H1 (cell line): Measurements from ENCODE around the gene RASSF5. TPM values are rescaled to one million over a fixed set of nuclear protein-coding genes. Genes with fewer than 3 reads are reported as not detected.

Experiments used
- CTCF ChIA-PET: fragments of 300-600 bp; sonication (Branson Sonifier 250); formaldehyde crosslinking; loops from one replicate; lab custom pipeline; 2021; ENCODE audit not compliant: partially characterized antibody; lab: Charles Lee
- POLR2A ChIA-PET: fragments of 300-600 bp; sonication (Branson Sonifier 250); formaldehyde crosslinking; loops from one replicate; lab custom pipeline; 2021; ENCODE audit warnings: inconsistent platforms; ENCODE audit not compliant: partially characterized antibody; lab: Charles Lee
- DNase-seq, 2 experiments: peaks; one replicate each; pipeline versions ENCODE4 v3.0.0 to v3.0.0-alpha.2; 2010 to 2022; ENCODE audit warnings: low spot score in 2 of 2, low read depth in 1 of 2, mixed read lengths in 1 of 2
- FAIRE-seq: peaks from 2 replicates; lab custom pipeline; 2011; peaks lifted over from hg19 to GRCh38; lab: Jason Lieb, UNC
- H2AFZ ChIP-seq: 2 replicates; pipeline ENCODE4 v1.8.1; 2012; ENCODE audit warnings: low read length, inconsistent platforms
- H2AK5ac ChIP-seq: 2 replicates; pipeline ENCODE4 v1.6.1; 2013; ENCODE audit warnings: low read depth, low read length
- H2BK120ac ChIP-seq: replicated peaks from 2 replicates; pipeline ENCODE3; 2013; ENCODE audit warnings: low read depth, low read length, inconsistent platforms
- H2BK12ac ChIP-seq: 2 replicates; pipeline ENCODE4 v1.6.1; 2013; ENCODE audit warnings: low read depth, low read length
- H2BK15ac ChIP-seq: 2 replicates; pipeline ENCODE4 v1.6.1; 2013; ENCODE audit warnings: low read length
- H2BK20ac ChIP-seq: 2 replicates; pipeline ENCODE4 v1.6.1; 2013; ENCODE audit warnings: low read length
- H2BK5ac ChIP-seq: 2 replicates; pipeline ENCODE4 v1.6.1; 2013; ENCODE audit warnings: low read depth, low read length
- H3K14ac ChIP-seq: 2 replicates; pipeline ENCODE4 v1.6.1; 2013; ENCODE audit warnings: inconsistent platforms; ENCODE audit not compliant: insufficient read length
- H3K18ac ChIP-seq: 2 replicates; pipeline ENCODE4 v1.6.1; 2013; ENCODE audit warnings: low read length; ENCODE audit errors: extremely low read depth
- H3K23ac ChIP-seq: 2 replicates; pipeline ENCODE4 v1.6.1; 2013; ENCODE audit warnings: inconsistent platforms; ENCODE audit not compliant: insufficient read length
- H3K23me2 ChIP-seq: 2 replicates; pipeline ENCODE4 v1.6.1; 2013; ENCODE audit warnings: low read depth, low read length
- H3K27ac ChIP-seq: 2 replicates; pipeline ENCODE4 v1.6.1; 2011; ENCODE audit warnings: low read depth, low read length, inconsistent platforms
- H3K27me3 ChIP-seq, 4 experiments: replicated peaks in 1 of 4; 1 replicate in 1 of 4; 2 replicates in 3 of 4; pipeline versions ENCODE4 v1.6.1 to v1.8.1; 2011 to 2013; ENCODE audit warnings: low read length in 3 of 4, mild to moderate bottlenecking in 3 of 4, inconsistent platforms in 2 of 4, mixed read lengths in 2 of 4, moderate library complexity in 1 of 4; ENCODE audit not compliant: control insufficient read depth in 3 of 4, insufficient read depth in 3 of 4; ENCODE audit errors: extremely low read depth in 1 of 4
- H3K36me3 ChIP-seq, 4 experiments: 2 replicates each; pipeline versions ENCODE4 v1.6.1 to v1.8.1; 2011 to 2013; ENCODE audit warnings: mild to moderate bottlenecking in 4 of 4, low read length in 3 of 4, moderate library complexity in 2 of 4, control low read depth in 1 of 4, inconsistent platforms in 1 of 4; ENCODE audit not compliant: insufficient read depth in 4 of 4, control insufficient read depth in 2 of 4
- H3K4ac ChIP-seq: replicated peaks from 2 replicates; pipeline ENCODE3; 2013; ENCODE audit warnings: low read length, low read depth, mixed read lengths, inconsistent platforms; ENCODE audit not compliant: insufficient read length
- H3K4me1 ChIP-seq, 4 experiments: replicated peaks in 1 of 4; 1 replicate in 1 of 4; 2 replicates in 3 of 4; pipeline versions ENCODE4 v1.6.1 to v1.8.1; 2011 to 2013; ENCODE audit warnings: low read length in 3 of 4, inconsistent platforms in 2 of 4, mixed read lengths in 1 of 4; ENCODE audit not compliant: insufficient read depth in 4 of 4, control insufficient read depth in 3 of 4
- H3K4me2 ChIP-seq, 2 experiments: 2 replicates each; pipeline versions ENCODE4 v1.6.1 to v1.8.1; 2011 to 2013; ENCODE audit warnings: low read depth in 2 of 2, low read length in 2 of 2, control low read depth in 1 of 2, inconsistent platforms in 1 of 2, mild to moderate bottlenecking in 1 of 2; ENCODE audit not compliant: insufficient read depth in 1 of 2
- H3K4me3 ChIP-seq, 4 experiments: fragments of 200-600, 300-600 bp in 1 of 4; sonication (generic), shearing (Covaris generic), sonication (Bioruptor Twin) in 1 of 4; 2 replicates each; pipeline versions ENCODE4 v1.5.1 to v1.8.1; 2011 to 2016; ENCODE audit warnings: low read length in 4 of 4, low read depth in 3 of 4, control low read depth in 2 of 4, inconsistent platforms in 2 of 4, mild to moderate bottlenecking in 2 of 4, mixed read lengths in 1 of 4, moderate library complexity in 1 of 4; ENCODE audit not compliant: insufficient read depth in 2 of 4; ENCODE audit errors: extremely low read depth in 1 of 4
- H3K56ac ChIP-seq: replicated peaks from 2 replicates; pipeline ENCODE3; 2013; ENCODE audit warnings: low read depth, mild to moderate bottlenecking, mixed read lengths, low read length, inconsistent platforms; ENCODE audit not compliant: insufficient read length
- H3K79me1 ChIP-seq: 2 replicates; pipeline ENCODE4 v1.6.1; 2013; ENCODE audit warnings: low read depth, low read length, control low read depth
- H3K79me2 ChIP-seq, 2 experiments: 2 replicates each; pipeline versions ENCODE4 v1.6.1 to v1.8.1; 2012 to 2013; ENCODE audit warnings: low read length in 2 of 2, mild to moderate bottlenecking in 2 of 2, inconsistent platforms in 1 of 2; ENCODE audit not compliant: insufficient read depth in 2 of 2, control insufficient read depth in 1 of 2
- H3K9ac ChIP-seq, 4 experiments: replicated peaks in 1 of 4; 1 replicate in 1 of 4; 2 replicates in 3 of 4; pipeline versions ENCODE4 v1.6.1 to v1.8.1; 2011 to 2013; ENCODE audit warnings: low read depth in 3 of 4, low read length in 3 of 4, control low read depth in 2 of 4, mild to moderate bottlenecking in 2 of 4, moderate library complexity in 2 of 4, inconsistent platforms in 1 of 4; ENCODE audit errors: extremely low read depth in 1 of 4
- H3K9me3 ChIP-seq, 2 experiments: 2 replicates each; pipeline versions ENCODE4 v1.6.1 to v1.8.1; 2012 to 2013; ENCODE audit warnings: mild to moderate bottlenecking in 2 of 2, moderate library complexity in 2 of 2, control low read depth in 1 of 2, inconsistent platforms in 1 of 2, low read depth in 1 of 2, low read length in 1 of 2, mixed read lengths in 1 of 2; ENCODE audit not compliant: insufficient read depth in 2 of 2
- H4K20me1 ChIP-seq, 2 experiments: replicated peaks in 1 of 2; 2 replicates each; pipeline versions ENCODE3 to v1.8.1; 2011 to 2013; ENCODE audit warnings: inconsistent platforms in 2 of 2, low read length in 2 of 2, mild to moderate bottlenecking in 1 of 2; ENCODE audit not compliant: insufficient read depth in 2 of 2, control insufficient read depth in 1 of 2
- H4K5ac ChIP-seq: 2 replicates; pipeline ENCODE4 v1.6.1; 2013; ENCODE audit warnings: low read length, low read depth, mixed read lengths, inconsistent platforms; ENCODE audit not compliant: insufficient read length
- H4K8ac ChIP-seq: 2 replicates; pipeline ENCODE4 v1.8.0; 2013; ENCODE audit warnings: mild to moderate bottlenecking, moderate library complexity, low read length, inconsistent platforms; ENCODE audit not compliant: insufficient read depth; ENCODE audit errors: extremely low read depth
- H4K91ac ChIP-seq: replicated peaks from 2 replicates; pipeline ENCODE3; 2013; ENCODE audit warnings: low read length, mixed read lengths, inconsistent platforms; ENCODE audit not compliant: insufficient read length
- BRCA1 ChIP-seq: IDR thresholded peaks from 2 replicates; pipeline ENCODE4 v1.6.1; 2012; ENCODE audit warnings: low read depth, low read length, improper control_type of control experiment
- CREB1 ChIP-seq: IDR thresholded peaks from 2 replicates; pipeline ENCODE4 v1.6.1; 2012; ENCODE audit warnings: inconsistent platforms
- JUN ChIP-seq: IDR thresholded peaks from 2 replicates; pipeline ENCODE4 v1.6.1; 2011; ENCODE audit warnings: low read depth, mild to moderate bottlenecking, improper control_type of control experiment, low read length
- RBBP5 ChIP-seq: IDR thresholded peaks from 2 replicates; pipeline ENCODE4 v1.7.1; 2012; ENCODE audit warnings: low read depth, mild to moderate bottlenecking, inconsistent platforms, low read length, moderate library complexity, borderline replicate concordance
- WGBS, 2 experiments: shearing (Covaris generic) in 1 of 2; methylation state at CpG; one replicate each; pipeline versions ENCODE4 v1.1.6 to v1.1.7; 2013 to 2015; ENCODE audit warnings: low lambda C conversion rate in 2 of 2, mixed read lengths in 2 of 2, inconsistent platforms in 1 of 2, low coverage in 1 of 2, missing lambda C conversion rate in 1 of 2; ENCODE audit not compliant: insufficient replicate concordance in 2 of 2, insufficient coverage in 1 of 2, insufficient read length in 1 of 2; ENCODE audit errors: extremely low coverage in 1 of 2, missing lambda C conversion rate in 1 of 2; 5-methylcytosine and 5-hydroxymethylcytosine counted together
- polyA plus RNA-seq, 7 experiments: library from polyadenylated mRNA; depleted of rRNA in 3 of 7; stranded (reverse) in 5 of 7; unstranded in 2 of 7; fragments of >200 nt in 5 of 7; fragments of 200-250 nt in 2 of 7; gene quantifications; 1 replicate in 5 of 7; 2 replicates in 1 of 7; 4 replicates in 1 of 7; pipeline versions ENCODE4 v1.2.1 to v1.2.3, GENCODE V29; 2011 to 2013; ENCODE audit warnings: missing spikeins in 2 of 7, mixed read lengths in 2 of 7
- total RNA-seq: library from RNA; stranded (reverse); fragmentation: NEBNext Ultra II Directional; extraction: Animal tissue kit (Norgen Biotek cat#: 25700); gene quantifications from 2 replicates; pipeline ENCODE4 v1.2.1, GENCODE V29; 2021
- TF ChIP-seq, protein P1 (sequence below): IDR thresholded peaks from 2 replicates; pipeline ENCODE4 v1.6.1; 2011; ENCODE audit warnings: low read length, improper control_type of control experiment

Gene RASSF5
- total and polyA plus RNA-seq, 2 of the 8 experiments (the other 6 are each of a cell fraction or from before 2014, with no cell fraction given), result 0.82 to 1.8 TPM

DNA sequence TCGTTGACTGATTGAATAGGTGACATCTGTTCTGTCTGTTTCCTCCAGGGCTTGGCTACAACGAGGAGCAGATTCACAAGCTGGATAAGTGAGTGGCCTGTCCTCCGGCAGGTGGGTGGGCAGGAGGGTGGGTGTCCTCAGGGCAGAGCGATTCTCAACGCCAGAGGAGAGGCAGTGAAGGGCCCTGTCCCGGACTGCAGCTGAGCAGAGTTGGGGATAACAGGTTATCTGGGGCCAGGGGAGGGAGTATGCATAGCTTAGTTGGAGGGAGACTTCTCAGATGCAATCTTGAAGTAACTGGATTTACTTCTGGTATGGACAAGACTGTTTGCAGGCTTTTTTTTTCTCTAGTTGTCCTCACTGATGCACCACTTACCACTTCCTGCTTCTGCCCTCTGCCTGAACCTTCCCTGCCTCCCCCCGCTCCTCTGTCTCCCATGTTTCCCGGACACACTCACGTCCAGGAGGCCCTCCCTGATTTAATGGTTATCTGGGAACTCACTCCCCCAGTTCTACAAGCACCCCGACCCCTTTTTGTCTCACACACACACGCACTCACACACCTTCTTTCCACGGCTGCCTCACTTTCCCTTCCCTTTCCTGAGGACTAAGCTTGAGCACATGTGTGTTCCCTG, 16.4 kb upstream of the RASSF5 start:
- ChIA-PET POLR2A (interaction anchor here (0.9 to 3.5 kb wide), 4 partner anchors 8 to 52 kb away, joined by 4 to 15 read pairs (median 4); partner anchors contain the start of gene RASSF5), CTCF (interaction anchor here (0.6 to 8.1 kb wide), 41 partner anchors 10 to 715 kb away, joined by 3 to 239 read pairs (median 8); partner anchors contain the start of genes IKBKE and RASSF5)
- no peak overlapping the region for H3K27ac ChIP-seq
- no peak overlapping the region for H3K23ac ChIP-seq
- no peaks in the 10 kb centered on the region for H3K23me2 ChIP-seq
- H4K20me1 ChIP-seq, result peaks cover 0 to 2% of the 10 kb centered on the region in 2 experiments
- H3K79me1 ChIP-seq, result no peaks in the 10 kb centered on the region
- no peak overlapping the region for H3K4me3 ChIP-seq
- H3K4ac ChIP-seq, result no peak overlapping the region
- no peak overlapping the region for H2BK120ac ChIP-seq
- H2AK5ac ChIP-seq, result no peak overlapping the region
- H3K27me3 ChIP-seq, result no peaks in the 10 kb centered on the region
- H2BK12ac ChIP-seq, result no peak overlapping the region
- no peak overlapping the region for H2BK15ac ChIP-seq
- 91% methylated on average over 12 of the region's 12 CpGs; no CpG with 5 or more reads in 1 of the 2 experiments for WGBS, 2 experiments
- H3K18ac ChIP-seq, result no peak overlapping the region
- H3K36me3 ChIP-seq, result peaks cover 0 to 4% (median 2%) of the 10 kb centered on the region in 4 experiments; a peak in 2 of 8 replicates
- no peaks in the 10 kb centered on the region for H3K4me1 ChIP-seq
- H4K5ac ChIP-seq, result no peak overlapping the region
- TF ChIP-seq, protein P1, sequence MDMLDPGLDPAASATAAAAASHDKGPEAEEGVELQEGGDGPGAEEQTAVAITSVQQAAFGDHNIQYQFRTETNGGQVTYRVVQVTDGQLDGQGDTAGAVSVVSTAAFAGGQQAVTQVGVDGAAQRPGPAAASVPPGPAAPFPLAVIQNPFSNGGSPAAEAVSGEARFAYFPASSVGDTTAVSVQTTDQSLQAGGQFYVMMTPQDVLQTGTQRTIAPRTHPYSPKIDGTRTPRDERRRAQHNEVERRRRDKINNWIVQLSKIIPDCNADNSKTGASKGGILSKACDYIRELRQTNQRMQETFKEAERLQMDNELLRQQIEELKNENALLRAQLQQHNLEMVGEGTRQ, result no peak
- TF ChIP-seq BRCA1 (no peak), CREB1 (no peak), RBBP5 (no peak), JUN (no peak)
- H3K9ac ChIP-seq, result no peak overlapping the region
- H4K8ac ChIP-seq, result no peak overlapping the region
- H3K9me3 ChIP-seq, result no peaks in the 10 kb centered on the region
- no peak overlapping the region for H2AFZ ChIP-seq
- no peaks in the 10 kb centered on the region for H3K79me2 ChIP-seq
- no peak overlapping the region for H3K14ac ChIP-seq
- H3K4me2 ChIP-seq, result no peak overlapping the region
- no peak overlapping the region for H4K91ac ChIP-seq
- DNase-seq (no peak), FAIRE-seq (no peak)
- no peak overlapping the region; the same call in 1 of the 2 replicates for H2BK5ac ChIP-seq
- no peak overlapping the region for H3K56ac ChIP-seq
- no peak overlapping the region for H2BK20ac ChIP-seq
